GM12878 (cell line): ENCODE measurements around the gene DNTT. TPM values are rescaled to one million over a fixed set of nuclear protein-coding genes. Genes with fewer than 3 reads are reported as not detected.

Experiments
- ATAC-seq: fragments of 200-7000 bp; cut with Tn5 transposase; 3 replicates; pipeline ENCODE4 v1.9.1; 2020; ENCODE audit warnings: mild to moderate bottlenecking, moderate library complexity
- BruUV-seq: library from RNA; stranded (reverse); fragments of 400-500 nt; replicated peaks from 2 replicates; lab custom pipeline; 2021; lab: Mats Ljungman, UMichigan
- CTCF ChIA-PET: fragments of 300-600 bp; sonication (Branson Sonifier 250); formaldehyde crosslinking; extraction: SDS; loops from one replicate; lab custom pipeline; 2021; ENCODE audit warnings: inconsistent platforms; lab: Yijun Ruan, JAX
- POLR2A ChIA-PET: fragments of 350-600 bp; formaldehyde crosslinking; extraction: SDS; loops from one replicate; lab custom pipeline; 2021; ENCODE audit warnings: inconsistent platforms; lab: Charles Lee
- RAD21 ChIA-PET: fragments of 300-600 bp; sonication (Branson Sonifier 250); formaldehyde crosslinking; loops from one replicate; lab custom pipeline; 2023; ENCODE audit warnings: antibody characterized with exemption; ENCODE audit not compliant: unreplicated experiment; lab: Charles Lee
- SMC1A ChIA-PET: fragments of 300-600 bp; sonication (Branson Sonifier 250); formaldehyde crosslinking; loops from one replicate; lab custom pipeline; 2023; ENCODE audit not compliant: unreplicated experiment, uncharacterized antibody; lab: Charles Lee
- DNase-seq: peaks from one replicate; pipeline ENCODE4 v3.0.0-alpha.2; 2011; ENCODE audit warnings: low read depth, low spot score
- FAIRE-seq: peaks from 3 replicates; lab custom pipeline; 2011; peaks lifted over from hg19 to GRCh38; lab: Jason Lieb, UNC
- H2AFZ ChIP-seq: 2 replicates; pipeline ENCODE4 v1.6.0; 2011; ENCODE audit warnings: low read depth, low read length, control low read depth; ENCODE audit not compliant: control insufficient read depth
- H3K27ac ChIP-seq: 2 replicates; pipeline ENCODE4 v1.5.1; 2011; ENCODE audit warnings: control low read depth; ENCODE audit not compliant: control insufficient read depth, insufficient read depth
- H3K27me3 ChIP-seq, 2 experiments: replicated peaks in 1 of 2; 2 replicates each; pipeline versions ENCODE4 v1.6.0 to v1.6.1; 2011; ENCODE audit warnings: low read length in 1 of 2; ENCODE audit not compliant: control insufficient read depth in 2 of 2, insufficient read depth in 2 of 2
- H3K36me3 ChIP-seq, 2 experiments: 2 replicates each; pipeline ENCODE4 v1.5.1; 2011; ENCODE audit warnings: low read length in 1 of 2; ENCODE audit not compliant: control insufficient read depth in 2 of 2, insufficient read depth in 2 of 2
- H3K4me1 ChIP-seq: 2 replicates; pipeline ENCODE4 v1.6.1; 2011; ENCODE audit warnings: mild to moderate bottlenecking, low read length, moderate library complexity, mixed read lengths; ENCODE audit not compliant: control insufficient read depth, insufficient read depth
- H3K4me2 ChIP-seq: 2 replicates; pipeline ENCODE4 v1.6.0; 2011; ENCODE audit warnings: control low read depth; ENCODE audit not compliant: control insufficient read depth, insufficient read depth
- H3K4me3 ChIP-seq: fragments of 200-600 bp; sonication (generic); 2 replicates; pipeline ENCODE4 v1.5.1; 2016
- H3K79me2 ChIP-seq: 2 replicates; pipeline ENCODE4 v1.6.0; 2011; ENCODE audit warnings: low read length; ENCODE audit not compliant: control insufficient read depth, insufficient read depth
- H3K9ac ChIP-seq: 2 replicates; pipeline ENCODE4 v1.8.0; 2011; ENCODE audit warnings: low read length, control low read depth, mixed read lengths; ENCODE audit not compliant: control insufficient read depth, insufficient read depth
- H3K9me3 ChIP-seq: replicated peaks from 3 replicates; pipeline ENCODE4 v1.5.1; 2011; ENCODE audit warnings: mild to moderate bottlenecking, low read length; ENCODE audit not compliant: control insufficient read depth, insufficient read depth
- H4K20me1 ChIP-seq: 2 replicates; pipeline ENCODE4 v1.6.0; 2011; ENCODE audit not compliant: control insufficient read depth, insufficient read depth
- SIX5 ChIP-seq: IDR thresholded peaks from 2 replicates; pipeline ENCODE4 v1.6.1; 2011; ENCODE audit warnings: mild to moderate bottlenecking, low read depth, low read length, moderate library complexity; ENCODE audit not compliant: severe bottlenecking
- WGBS: methylation state at CpG from one replicate; pipeline ENCODE4 v1.1.6; 2016; ENCODE audit warnings: low lambda C conversion rate; ENCODE audit not compliant: insufficient replicate concordance, insufficient coverage; ENCODE audit errors: missing lambda C conversion rate; 5-methylcytosine and 5-hydroxymethylcytosine counted together
- in situ Hi-C: fragments of 300-500 bp; cut with MboI; formaldehyde crosslinking; loops from 9 replicates; pipeline ENCODE4 v1.14.3; 2018; ENCODE audit warnings: mixed read lengths
- intact Hi-C: fragments of 100-400 bp; cut with micrococcal nuclease; formaldehyde crosslinking; loops from one replicate; pipeline ENCODE4 v1.14.2; 2022; ENCODE audit not compliant: unreplicated experiment
- polyA plus RNA-seq, 11 experiments: library from polyadenylated mRNA; depleted of rRNA in 4 of 11; unstranded in 6 of 11; stranded (reverse) in 5 of 11; fragments of >200 nt; fragmentation: Nextera tagmentation in 4 of 11; fragmentation: Illumina TruSeq in 1 of 11; extraction: Ambion mirVana in 4 of 11; extraction: Trizol in 1 of 11; gene quantifications; 1 replicate in 1 of 11; 2 replicates in 10 of 11; pipeline versions ENCODE4 v1.2.1 to v1.2.3, GENCODE V29; 2011 to 2016; ENCODE audit warnings: inconsistent platforms in 2 of 11, missing spikeins in 2 of 11, low read depth in 1 of 11
- total RNA-seq, 4 experiments: library from RNA; depleted of rRNA in 3 of 4; stranded (reverse); fragments of >200 nt in 3 of 4; fragmentation: Illumina TruSeq in 1 of 4; extraction: Trizol in 1 of 4; gene quantifications; 2 replicates each; pipeline versions ENCODE4 v1.2.1 to v1.2.3, GENCODE V29; 2013 to 2021
- TF ChIP-seq, protein P1 (sequence below): fragments of 450-650 bp; IDR thresholded peaks from 2 replicates; pipeline ENCODE4 v1.6.1; 2016; ENCODE audit warnings: mild to moderate bottlenecking, moderate library complexity, borderline replicate concordance

The DNTT gene
- total and polyA plus RNA-seq, 10 of the 15 experiments (the other 5 are each of a cell fraction or from before 2014, with no cell fraction given) = 0.06 to 0.13 (median 0.09) TPM; not detected in 5

DNA sequence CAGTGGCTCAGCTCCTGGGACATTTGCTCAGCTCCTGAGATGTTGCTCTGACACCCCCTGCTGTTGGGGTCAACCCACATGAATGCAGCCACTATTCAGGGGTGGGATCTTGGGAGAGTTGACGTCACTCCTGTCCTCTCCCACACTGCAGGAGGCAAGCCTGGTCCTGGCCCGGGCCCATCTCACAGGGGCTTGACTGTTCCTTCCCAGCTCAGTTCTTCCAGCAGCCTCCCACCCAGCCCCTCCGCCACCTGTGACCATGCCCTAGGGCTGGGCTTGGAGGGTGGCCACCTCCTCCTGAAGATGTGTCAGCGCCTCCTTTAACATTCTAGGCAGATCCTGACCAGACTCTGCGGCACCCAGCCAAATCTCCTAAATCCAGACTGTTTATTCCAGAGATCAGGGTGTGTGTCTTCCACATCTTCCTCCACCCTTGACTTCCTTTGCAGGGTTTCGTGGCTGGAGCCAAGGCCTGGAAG lies 73.6 kb downstream of the DNTT start:
- H3K4me2 ChIP-seq = no peak overlapping the region
- H4K20me1 ChIP-seq = no peaks in the 10 kb centered on the region
- H3K27me3 ChIP-seq = no peaks in the 10 kb centered on the region; a peak in 2 of 4 replicates
- CTCF ChIA-PET = interaction anchor here (0.7 to 8.1 kb wide), 7 partner anchors 7 to 660 kb away, joined by 3 to 64 read pairs (median 3); partner anchors contain the start of gene TLL2
- DNase-seq = no peak
- peaks cover 8% of the 10 kb centered on the region for H3K4me1 ChIP-seq
- H2AFZ ChIP-seq = no peak overlapping the region
- SMC1A ChIA-PET = no interaction called here
- no peak overlapping the region for H3K4me3 ChIP-seq
- BruUV-seq = no TSS peak
- POLR2A ChIA-PET = interaction anchor here (0.6 kb wide), 1 partner anchor 492 kb away, joined by 8 read pairs; no protein-coding TSS in a partner anchor
- H3K9me3 ChIP-seq = no peaks in the 10 kb centered on the region
- H3K27ac ChIP-seq = no peak overlapping the region
- TF ChIP-seq, protein P1, sequence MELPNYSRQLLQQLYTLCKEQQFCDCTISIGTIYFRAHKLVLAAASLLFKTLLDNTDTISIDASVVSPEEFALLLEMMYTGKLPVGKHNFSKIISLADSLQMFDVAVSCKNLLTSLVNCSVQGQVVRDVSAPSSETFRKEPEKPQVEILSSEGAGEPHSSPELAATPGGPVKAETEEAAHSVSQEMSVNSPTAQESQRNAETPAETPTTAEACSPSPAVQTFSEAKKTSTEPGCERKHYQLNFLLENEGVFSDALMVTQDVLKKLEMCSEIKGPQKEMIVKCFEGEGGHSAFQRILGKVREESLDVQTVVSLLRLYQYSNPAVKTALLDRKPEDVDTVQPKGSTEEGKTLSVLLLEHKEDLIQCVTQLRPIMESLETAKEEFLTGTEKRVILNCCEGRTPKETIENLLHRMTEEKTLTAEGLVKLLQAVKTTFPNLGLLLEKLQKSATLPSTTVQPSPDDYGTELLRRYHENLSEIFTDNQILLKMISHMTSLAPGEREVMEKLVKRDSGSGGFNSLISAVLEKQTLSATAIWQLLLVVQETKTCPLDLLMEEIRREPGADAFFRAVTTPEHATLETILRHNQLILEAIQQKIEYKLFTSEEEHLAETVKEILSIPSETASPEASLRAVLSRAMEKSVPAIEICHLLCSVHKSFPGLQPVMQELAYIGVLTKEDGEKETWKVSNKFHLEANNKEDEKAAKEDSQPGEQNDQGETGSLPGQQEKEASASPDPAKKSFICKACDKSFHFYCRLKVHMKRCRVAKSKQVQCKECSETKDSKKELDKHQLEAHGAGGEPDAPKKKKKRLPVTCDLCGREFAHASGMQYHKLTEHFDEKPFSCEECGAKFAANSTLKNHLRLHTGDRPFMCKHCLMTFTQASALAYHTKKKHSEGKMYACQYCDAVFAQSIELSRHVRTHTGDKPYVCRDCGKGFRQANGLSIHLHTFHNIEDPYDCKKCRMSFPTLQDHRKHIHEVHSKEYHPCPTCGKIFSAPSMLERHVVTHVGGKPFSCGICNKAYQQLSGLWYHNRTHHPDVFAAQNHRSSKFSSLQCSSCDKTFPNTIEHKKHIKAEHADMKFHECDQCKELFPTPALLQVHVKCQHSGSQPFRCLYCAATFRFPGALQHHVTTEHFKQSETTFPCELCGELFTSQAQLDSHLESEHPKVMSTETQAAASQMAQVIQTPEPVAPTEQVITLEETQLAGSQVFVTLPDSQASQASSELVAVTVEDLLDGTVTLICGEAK = no peak
- no peak for TF ChIP-seq SIX5
- TF ChIP-seq, all 136 proteins: peak for 0
- WGBS = 39% methylated on average over 6 of the region's 6 CpGs
- FAIRE-seq (no peak), ATAC-seq (no peak)
- no peak overlapping the region for H3K9ac ChIP-seq
- in situ Hi-C loops = no loop called here
- RAD21 ChIA-PET = no interaction called here
- no peaks in the 10 kb centered on the region for H3K36me3 ChIP-seq
- intact Hi-C loops = loop anchor here (5.0 kb wide), 1 partner anchor 649 kb away; no protein-coding TSS in a partner anchor
- no peaks in the 10 kb centered on the region for H3K79me2 ChIP-seq
